ENCODE data around the gene DOHH.
"Not testable (repeated sequence)": the region's sequence is repeated elsewhere in the genome, so short reads cannot be mapped to it uniquely, and the experiment has no call there.

Gene DOHH

DNA sequence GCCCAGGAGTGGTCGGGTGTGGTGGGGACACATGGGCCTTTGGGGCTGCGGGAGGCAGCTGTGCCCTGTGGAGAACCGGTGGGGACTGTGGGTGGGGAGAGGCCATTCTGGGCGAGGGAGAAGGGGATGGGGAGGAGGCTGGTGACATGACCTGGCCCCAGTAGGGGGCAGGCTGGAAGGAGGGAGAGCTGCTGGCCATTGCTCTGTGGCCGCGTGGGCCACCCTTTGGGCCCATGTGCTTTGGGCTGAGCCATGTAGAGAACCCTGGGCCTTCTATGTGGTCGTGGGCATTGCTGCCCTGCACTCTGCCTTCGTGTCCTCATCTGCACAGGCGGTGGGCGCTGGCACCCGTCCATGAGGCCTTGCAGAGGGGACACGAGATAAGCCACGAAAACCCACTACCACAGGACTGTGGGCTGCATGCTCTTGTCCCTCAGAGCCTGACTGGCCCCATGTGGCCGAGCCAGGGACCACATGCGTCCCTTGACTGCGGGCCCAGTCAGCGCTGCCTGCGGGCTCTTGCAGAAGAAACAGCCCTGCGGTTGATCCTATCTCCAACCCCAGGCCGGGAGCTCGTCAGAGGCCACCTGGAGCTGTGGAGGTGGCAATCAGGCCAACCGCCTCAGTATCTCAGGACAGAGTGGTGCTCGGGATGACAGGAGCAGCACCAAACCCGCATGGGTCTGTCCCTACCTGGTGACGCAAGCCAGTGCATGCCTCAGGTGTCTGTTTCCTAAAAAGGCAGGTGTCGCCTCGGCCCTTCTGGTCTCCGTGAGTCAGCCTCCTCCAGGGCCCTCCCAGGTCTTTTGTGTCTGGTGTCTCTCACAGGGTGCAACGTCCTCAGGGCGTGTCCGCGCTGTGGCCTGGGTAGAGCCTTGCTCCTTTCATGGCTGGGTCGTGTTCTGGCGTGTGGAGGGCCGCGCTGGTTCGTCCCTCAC, 20.0 kb upstream of the DOHH start:
- no peak for DNase-seq (ENCODE audit: low read depth in 1 of 2, low spot score in 1 of 2)

DNA sequence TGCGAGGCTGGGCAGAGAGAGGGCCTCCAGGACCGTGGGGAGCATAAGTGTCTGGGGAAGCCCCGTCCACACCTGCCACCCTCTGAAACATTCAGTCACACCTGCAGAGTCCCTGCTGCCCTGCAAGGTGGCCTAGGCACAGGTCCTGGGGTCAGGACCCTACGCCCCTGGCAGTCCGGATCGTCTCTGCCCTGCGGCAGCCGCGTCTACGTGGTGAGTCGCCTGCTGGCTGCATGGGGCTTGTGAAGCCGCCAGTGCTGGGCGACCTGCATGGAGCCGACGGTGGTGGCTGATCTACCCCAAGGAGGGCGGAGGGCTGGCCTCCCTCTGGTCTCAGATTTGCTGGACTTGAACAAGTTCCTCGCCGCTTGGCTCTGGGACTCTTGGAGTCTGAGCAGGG, 18.7 kb upstream of the DOHH start:
- DNase-seq (ENCODE audit: low read depth in 1 of 2, low spot score in 1 of 2): no peak

DNA sequence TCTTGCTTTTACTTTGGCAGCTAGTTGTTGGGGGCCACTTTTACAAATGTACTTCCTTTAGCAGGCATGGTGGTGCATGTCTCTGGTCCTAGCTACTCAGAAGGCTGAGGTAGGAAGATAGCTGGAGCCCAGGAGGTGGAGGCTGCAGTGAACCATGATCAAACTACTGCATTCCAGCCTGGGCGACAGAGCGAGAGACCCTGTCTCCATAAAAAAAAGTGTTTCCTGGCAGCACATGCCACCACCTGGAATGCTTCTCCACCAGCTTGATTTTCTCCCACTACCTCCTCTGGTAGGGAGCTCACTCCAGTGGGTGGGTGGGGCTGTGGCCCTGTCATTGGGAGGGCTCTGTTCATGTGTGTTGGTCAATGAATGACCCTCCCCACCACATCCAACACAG, 18.2 kb upstream of the DOHH start:
- DNase-seq (ENCODE audit: low read depth in 1 of 2, low spot score in 1 of 2): no peak

DNA sequence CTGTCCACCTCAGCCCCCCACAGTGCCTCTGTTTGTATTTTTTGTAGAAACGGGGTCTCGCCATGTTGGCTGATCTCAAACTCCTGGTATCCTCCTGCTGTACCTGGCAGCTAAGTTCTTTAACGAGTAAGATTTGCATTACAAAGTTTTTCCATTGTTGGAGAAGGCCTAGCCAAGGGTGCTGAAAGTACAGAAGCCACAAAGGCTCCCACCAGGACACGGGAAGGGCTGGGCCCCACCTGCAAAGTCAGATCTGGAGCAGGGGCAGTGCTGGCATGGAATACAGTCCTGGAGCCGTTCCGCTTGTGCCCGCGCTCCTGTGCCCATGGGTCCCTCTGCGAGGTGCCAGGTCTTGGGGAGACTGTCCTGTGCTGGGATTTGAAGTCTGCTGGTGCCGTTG, 17.8 kb upstream of the DOHH start:
- DNase-seq (ENCODE audit: low read depth in 1 of 2, low spot score in 1 of 2): no peak

DNA sequence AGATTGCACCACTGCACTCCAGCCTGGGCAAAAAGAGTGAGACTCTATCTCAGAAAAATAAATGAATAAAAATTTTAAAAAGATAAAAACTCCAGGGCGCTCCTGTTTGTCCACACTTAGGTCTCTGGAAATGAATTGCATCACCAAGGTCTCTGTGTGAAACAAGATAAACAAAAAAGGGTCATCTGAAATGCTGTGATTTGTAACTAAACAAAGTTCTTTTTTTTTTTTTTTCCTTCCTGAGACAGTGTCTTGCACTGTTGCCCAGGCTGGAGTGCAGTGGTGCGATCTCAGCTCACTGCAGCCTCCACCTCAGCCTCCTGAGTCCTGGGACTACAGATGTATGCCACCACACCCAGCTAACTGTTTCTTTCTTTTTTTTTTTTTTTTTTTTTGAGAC, 17.2 kb upstream of the DOHH start:
- no peak for DNase-seq (ENCODE audit: low read depth in 1 of 2, low spot score in 1 of 2)

DNA sequence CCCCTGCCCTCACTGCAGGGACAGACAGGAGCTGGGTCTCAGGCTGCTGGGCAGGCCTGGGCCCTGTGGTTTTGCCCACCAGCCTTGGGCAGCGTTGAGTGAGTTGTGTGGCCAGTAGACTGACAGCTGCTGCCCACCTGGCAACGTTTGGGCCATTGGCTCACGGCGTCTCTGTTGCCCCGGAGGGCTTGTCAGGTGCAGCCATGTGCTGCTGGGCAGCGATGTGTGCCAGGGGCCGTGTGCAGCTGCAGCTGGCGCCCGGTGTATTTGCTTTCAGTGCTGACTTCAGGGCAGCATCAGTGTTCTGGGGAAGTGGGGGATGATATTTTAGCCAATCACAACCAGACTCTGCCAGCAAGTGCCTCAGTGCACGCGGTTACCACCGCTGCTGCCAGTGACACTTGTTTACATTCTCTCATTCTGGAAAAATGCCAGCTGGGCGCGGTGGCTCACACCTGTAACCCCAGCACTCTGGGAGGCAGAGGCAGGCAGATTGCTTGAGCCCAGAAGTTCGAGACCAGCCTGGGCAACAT, 16.3 kb upstream of the DOHH start:
- no peak for DNase-seq (ENCODE audit: low read depth in 1 of 2, low spot score in 1 of 2)

DNA sequence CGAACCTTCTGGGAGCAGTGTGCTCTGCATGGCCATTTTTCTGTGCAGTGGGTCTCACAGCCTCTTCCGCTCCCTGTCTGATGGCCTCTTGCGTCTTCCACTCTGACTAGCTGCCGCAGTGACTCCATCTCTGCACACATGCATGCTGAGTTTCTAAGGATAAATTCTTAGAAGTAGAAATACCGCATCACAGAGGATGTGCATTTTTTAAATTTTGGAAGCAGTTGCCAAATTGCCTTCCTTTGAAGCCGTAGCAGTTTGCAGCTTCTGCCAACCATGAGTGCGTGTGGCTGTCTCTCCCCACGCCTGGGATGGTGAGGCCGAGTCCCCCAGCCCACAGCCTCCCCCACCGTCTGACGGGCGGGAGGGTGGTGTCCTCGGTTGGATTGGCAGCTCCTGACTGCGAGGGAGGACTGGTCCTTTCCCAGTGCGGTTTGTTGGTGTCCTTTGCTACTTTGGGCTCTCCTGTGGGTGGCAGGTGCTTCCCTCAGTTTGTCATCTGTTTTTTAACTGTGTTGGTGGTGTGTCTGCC, 15.5 kb upstream of the DOHH start:
- DNase-seq (ENCODE audit: low read depth in 1 of 2, low spot score in 1 of 2): no peak

DNA sequence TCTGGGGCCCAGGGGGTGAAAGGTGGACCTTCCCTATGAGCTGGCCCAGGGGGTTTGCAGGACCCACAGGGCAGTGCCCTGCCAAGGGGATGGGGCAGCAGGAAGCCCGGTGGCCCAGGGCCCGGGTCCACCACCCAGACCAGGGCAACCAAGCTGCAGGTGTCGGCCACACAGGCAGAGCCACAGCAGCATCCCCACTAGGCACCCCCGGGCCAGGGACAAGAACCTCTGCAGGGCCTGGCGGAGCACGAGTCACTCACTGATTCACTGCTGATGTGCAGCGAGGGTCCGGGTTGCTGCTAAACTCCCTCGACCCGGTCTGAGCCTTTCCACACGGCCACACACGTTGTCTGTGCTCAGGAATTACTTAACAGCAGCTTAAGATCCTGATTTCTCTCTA, 14.5 kb upstream of the DOHH start:
- no peak for DNase-seq (ENCODE audit: low read depth in 1 of 2, low spot score in 1 of 2)

DNA sequence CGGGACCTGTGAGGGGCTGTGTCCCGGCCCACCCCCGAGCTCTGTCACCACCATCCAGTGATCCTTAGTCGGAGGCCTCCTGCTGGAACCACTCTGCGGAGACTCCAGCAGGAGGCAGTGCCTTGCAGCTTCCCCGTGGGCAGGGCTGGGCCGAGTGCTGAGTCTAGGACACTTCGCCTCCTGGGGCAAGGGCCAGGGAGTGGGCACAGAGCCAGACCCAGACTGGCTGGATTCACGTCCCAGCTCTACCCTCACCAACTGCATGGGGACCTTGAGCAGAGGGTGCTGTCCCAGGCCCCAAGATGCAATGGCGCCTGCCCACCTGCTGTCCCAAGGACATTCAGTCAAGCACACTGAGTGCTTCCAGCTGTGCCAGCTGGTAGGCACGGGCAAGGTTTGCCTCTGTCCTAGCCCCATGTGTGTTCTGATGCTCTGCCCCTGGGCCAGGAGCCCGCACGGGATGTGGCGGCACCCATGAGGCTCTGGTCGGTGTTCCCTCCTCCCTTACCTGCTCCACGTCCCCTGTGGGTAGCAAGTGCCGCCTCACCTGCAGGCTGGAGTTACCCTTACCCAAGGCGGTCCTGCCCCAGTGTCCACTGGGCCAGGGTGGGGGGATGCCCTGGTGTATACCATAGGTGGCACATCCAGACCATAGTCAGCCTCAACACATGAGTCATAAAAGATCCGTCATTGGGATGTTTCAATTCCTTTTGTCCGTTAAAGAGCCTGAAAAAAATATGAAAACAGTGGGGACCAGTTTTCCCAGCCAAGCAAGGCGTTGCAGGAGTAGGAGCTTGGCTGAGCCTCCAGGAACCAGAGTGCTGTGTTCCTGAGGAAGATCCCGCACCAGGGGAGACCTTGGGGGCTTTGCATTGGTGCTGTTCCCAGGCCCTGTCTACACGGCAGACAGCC, 13.0 kb upstream of the DOHH start:
- no peak for DNase-seq (ENCODE audit: low read depth in 1 of 2, low spot score in 1 of 2)

DNA sequence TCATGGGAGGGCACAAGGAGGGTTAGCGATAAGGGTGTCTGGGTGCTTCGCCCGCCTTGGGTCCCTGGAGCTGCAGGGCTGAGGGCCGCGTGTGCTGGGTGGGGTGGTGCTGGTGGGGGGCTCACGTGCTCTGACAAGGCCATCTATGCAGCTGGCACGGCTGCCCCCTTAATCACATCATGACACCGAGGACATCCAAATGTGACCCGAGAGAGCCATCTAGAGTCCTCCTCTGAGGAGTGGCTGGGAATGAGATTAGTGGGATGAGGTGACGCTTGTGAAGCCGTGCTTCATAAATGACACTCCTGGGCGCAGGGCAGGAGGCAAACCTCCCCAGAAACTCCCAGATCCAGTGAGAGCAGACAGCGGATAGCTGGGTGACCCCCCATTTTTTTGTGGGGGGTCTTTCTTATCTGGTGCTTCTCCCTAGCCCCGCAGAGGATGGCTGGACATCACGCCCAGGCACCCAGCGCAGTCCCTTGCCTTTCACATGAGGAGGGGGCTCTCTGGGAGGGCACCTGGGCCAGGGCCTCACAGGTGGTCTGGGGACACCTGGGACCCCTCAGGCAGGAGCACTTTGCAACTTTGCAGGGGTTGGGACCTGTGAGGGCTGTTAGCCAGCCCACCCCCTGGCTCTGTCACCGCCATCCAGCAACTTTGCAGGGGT, 12.2 kb upstream of the DOHH start:
- DNase-seq (ENCODE audit: low read depth in 1 of 2, low spot score in 1 of 2): no peak

DNA sequence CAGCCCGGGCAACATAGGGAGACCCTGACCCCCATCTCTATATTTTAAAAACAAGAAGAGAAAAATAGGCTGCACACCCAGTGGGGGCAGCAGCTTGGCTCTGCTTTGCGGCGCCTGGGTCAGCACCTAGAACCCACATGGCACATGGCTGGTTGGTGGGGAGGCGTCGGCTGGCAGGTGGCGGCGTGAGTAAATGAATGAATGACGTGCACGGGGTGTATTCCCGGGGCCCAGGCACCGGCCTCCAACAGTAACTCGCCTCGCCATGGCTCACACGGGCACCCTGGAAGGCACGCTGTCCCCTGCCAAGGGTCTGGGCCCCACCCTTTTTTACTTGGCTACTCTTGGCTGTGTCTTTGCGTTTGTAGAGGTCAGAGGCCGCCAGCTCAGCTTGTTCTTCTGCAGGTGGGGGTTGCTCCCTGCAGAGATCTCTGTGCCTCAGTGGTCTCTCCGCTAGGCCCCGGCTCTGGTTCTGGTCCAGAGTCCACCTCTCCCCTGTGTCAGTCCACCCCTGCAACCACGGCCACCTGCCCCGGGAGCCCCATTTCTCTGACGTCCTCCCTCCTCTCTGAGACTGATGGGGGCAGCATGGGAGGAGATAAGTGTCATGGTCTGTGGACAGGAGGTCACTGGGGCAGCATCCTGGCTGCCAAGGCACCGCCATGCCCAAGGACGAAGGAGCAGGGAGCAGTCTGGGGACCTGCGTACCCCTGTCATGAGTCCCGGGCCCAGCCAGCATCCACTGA, 11.2 kb upstream of the DOHH start:
- no peak for DNase-seq (ENCODE audit: low read depth in 1 of 2, low spot score in 1 of 2)

DNA sequence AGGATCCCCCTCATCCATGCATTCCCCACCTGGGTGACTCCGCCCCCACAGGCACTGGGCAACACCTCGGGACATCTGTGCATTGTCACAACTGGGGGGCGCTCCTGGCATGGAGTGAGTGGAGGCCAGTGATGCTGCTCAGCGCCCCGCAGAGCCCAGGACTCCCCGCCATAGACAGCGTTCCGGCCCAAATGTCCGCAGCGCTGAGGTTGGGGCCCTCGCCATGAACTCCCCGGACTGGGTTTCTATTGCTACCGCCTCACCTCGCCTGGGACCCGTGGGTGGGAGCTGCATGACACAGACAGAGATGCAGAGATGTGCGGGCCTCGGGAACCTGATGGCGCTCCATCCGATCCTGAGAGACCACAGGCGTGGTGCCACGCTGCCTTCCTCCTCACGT, 10.3 kb upstream of the DOHH start:
- no peak for DNase-seq (ENCODE audit: low read depth in 1 of 2, low spot score in 1 of 2)

DNA sequence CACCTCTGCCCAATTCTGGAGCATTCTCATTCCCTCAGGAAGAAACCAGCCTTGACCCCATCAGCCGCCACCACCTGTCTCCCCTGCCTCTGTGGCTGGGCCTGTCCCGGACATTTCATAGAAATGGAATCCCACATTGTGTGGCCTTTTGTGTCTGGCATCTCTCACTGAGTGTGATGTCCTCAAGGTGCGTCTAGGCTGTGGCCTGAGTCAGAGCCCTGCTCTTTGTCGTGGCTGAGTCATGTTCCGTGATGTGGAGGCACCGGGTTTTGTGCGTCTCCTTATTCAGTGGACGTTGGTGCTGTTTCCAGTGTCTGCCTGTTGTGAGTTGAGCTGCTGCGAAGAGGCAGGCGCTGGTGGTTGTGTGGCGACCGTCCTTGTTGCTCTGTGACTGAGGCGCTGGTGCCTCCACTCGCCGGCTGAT, 9.1 kb upstream of the DOHH start:
- no peak for DNase-seq (ENCODE audit: low read depth in 1 of 2, low spot score in 1 of 2)

DNA sequence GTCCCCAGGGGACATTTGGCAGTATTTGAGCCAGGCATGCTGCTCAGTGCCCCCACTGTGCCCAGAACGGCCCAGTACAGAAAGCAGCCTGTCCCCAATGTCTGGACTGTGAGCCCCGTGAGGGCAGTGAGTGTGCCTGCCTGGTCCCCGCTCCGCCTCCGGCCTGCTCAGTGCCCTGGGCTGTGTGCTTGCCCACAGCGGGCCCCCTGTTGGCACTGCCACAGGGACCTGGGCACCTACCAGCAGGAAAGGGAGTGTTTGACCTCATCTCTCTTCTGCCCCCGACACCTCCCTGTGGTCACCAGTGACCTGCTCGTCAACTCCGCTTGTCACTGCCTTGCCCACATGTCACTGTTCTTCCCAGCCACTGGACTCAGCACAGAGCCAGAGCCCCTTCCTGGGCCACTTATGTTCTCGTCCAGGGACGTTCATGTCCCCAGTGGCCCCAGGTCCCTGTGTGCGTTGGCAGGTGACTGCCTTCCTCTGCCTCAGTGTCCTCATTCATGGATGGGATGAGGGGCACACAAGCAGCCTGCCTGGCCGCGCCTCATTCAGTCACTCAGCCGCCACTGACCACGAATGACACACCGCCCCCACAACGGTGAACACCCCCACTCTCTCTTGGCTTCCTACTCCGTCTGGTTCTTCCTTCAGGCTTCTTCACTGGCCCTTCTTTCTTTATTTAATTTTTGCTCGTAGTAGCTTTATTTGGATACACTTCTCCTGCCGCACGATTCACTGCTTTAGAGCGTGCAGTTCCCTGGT, 8.5 kb upstream of the DOHH start:
- DNase-seq (ENCODE audit: low read depth in 1 of 2, low spot score in 1 of 2): no peak

DNA sequence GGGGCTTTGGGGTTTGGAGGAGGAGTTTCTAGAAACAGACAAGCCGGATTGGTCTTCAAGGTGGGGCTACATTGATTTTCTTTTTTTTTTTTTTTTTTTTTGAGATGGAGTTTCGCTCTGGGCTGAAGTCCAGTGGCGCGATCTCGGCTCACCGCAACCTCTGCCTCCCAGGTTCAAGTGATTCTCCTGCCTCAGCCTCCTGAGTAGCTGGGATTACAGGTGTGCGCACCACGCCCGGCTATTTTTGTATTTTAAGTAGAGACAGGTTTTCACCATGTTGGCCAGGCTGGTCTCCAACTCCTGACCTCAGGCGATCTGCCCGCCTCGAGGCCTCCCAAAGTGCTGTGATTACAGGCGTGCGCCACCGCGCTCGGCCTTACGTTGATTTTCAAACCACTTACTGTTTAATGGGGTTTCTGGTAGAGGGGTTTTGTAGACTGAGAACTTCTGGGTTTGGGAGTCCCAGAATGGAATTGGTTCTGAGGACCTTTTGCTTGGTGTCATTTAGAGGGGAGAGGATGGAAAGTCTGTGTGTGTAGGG, 7.7 kb upstream of the DOHH start:
- DNase-seq (ENCODE audit: low read depth in 1 of 2, low spot score in 1 of 2): not testable (repeated sequence)

DNA sequence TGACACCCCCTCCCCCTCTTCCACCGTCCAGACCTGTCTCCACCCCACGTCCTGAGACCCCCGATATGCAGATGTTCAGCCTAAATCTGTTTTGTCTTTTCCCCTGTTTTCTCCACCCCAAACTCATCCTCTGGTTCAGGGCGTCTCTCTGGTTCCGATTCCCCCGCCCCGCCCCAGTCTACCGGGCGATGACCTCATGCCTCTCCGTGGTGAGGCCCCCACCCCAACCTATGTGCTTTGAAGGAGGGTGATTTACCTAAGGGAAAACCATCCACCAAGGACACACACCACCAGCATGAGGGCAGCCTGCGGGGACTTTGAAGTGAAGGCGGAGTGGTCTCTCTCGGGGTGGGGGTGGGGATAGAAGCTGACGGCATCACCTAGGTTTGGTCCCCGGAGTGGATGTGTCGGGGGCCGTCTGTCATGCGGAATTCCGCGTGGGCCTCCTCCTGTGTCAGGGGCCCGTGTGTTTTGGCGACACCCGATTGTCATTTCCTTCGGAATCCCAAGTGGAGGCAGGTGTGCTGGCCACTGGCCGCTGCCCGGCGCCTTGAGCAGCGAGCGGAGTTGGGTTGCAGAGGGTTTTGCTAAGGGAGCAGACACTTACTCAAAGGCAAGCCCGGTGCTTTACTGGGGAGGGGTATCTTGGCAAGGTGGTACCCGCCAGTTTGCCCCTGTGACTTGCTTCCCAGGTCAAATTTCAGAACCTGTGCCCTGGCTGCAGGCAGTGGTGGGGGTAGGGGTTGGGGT, 7.1 kb upstream of the DOHH start:
- no peak for DNase-seq (ENCODE audit: low read depth in 1 of 2, low spot score in 1 of 2)

DNA sequence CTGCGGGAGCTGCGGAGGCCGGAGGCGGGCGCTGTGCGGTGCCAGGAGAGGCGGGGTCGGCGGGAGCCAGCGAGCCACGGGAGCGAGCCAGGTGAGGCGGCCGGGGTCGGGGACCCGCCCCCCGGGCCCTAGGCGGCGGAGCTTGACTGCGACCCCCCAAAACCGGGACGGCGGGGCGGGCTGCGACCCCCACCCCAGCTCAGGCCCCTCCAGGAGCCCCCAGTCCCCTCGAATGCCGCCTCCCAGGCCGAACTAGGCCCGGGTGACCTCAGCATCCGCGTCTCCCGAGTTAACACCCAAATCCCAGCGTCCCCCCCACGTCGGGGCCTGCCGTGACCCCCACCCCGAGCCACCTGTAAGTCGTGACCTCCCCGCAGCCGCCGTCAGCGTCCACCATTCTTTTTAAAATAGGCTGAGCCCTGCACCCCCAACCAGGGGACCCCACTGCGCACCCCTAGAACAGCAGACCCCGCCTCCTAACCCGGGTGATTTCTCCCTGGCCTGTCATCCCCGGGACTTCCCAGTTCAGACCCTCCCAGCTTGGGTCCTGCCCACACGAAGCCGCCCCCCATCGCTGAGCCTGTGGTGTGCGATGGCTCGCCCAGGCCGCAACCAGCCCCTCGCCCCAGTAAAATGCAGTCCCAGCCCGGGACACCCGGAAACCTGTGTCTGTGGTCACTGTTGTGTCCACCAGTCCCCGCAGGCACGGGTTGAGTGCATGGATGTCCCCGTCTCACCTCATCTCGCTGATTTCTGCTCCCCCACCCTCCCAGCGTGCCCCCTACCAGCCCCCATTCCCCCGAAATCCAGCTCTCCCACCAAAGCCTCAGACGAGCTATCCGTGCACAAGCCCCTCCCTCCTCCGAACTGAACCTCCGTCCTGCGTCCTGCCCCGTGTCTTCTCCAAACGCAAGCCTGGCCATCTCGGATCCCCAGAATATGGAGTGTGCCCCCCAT, 6.2 kb upstream of the DOHH start:
- no peak for DNase-seq (ENCODE audit: low read depth in 1 of 2, low spot score in 1 of 2)

Data from activated T-helper 1 cell treated with anti-CD3 and anti-CD28 coated beads, Interleukin-2, amount 50 U/mL, for 16 hours (primary cell).